CD4-positive, alpha-beta T cell treated with Interferon gamma for 1 hour (primary cell): Measurements from ENCODE around the gene PKDREJ.
A peak's percentile ranks its signal among the peaks of the same experiment; 100 is the strongest.

Experiments
- DNase-seq: peaks from one replicate; pipeline ENCODE4 v3.0.0-alpha.2; 2020

PKDREJ gene

GRCh38 chr22:46289244-46289891 is 26.2 kb upstream of the PKDREJ start:
- DNase-seq: peak; percentile 64

GRCh38 chr22:46288846-46289243 is 25.7 kb upstream of the PKDREJ start:
- DNase-seq: no peak

DNA sequence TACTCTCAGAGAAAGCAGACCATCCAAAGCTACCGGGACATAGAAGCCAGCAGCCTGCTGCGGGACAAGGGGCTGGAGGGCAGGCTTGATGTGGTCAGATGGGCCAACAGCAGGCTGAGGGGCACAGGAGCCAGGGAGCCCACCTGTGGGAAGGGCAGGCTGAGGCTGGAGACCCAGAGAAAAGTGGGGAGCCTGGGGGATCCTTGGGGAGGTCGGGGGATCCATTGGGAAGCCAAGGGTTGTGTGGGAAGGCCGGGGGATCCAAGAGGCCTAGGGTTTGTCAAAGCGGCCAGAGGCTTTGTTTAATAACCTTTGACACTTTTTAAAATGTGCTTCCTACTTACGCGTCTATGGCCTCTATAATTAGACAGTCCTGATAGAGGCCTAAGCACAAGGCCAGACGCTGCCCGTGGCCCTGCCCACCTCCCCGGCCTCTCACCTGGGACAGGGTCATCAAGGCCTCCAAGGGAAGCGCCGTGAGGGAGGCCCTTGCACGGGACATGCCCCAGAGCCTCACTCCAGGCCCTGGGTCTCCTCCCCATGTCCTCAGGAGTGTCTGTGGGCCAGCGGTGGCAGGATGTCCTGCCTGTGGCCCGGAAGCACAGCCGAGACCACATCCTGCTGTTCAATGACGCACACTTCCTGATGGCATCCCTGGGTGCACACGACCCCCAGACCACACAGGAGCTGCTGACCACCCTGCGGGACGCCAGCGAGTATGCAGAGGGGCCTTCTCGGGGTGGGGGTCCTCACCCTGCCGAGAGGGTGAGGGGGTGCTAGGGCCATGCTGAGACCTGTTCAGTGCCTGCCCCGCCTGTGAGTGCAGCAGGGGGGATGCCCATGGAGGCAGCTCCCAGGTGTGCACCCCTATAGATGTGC is 25.0 kb upstream of the PKDREJ start:
- peak; percentile 64 for DNase-seq

GRCh38 chr22:46286941-46287872 is 24.1 kb upstream of the PKDREJ start:
- DNase-seq: no peak

DNA sequence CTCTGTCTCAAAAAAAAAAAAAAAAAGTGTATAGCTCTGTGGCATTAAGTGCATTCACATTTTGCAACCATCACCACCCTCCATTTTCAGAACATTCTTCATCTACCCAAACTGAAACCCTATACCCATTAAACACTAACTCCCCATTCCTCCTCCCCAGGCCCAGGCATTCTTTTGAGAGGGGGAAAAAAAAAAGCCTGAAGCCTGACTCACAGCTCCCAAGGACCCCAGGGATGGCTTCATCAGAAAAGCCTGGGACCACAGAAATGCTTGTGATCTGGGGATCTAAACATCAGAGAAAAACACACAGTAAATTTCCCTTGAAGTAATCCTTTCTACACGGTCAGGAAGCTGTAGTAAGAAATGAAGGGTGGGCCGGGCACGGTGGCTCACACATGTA is 22.9 kb upstream of the PKDREJ start:
- no peak for DNase-seq

DNA sequence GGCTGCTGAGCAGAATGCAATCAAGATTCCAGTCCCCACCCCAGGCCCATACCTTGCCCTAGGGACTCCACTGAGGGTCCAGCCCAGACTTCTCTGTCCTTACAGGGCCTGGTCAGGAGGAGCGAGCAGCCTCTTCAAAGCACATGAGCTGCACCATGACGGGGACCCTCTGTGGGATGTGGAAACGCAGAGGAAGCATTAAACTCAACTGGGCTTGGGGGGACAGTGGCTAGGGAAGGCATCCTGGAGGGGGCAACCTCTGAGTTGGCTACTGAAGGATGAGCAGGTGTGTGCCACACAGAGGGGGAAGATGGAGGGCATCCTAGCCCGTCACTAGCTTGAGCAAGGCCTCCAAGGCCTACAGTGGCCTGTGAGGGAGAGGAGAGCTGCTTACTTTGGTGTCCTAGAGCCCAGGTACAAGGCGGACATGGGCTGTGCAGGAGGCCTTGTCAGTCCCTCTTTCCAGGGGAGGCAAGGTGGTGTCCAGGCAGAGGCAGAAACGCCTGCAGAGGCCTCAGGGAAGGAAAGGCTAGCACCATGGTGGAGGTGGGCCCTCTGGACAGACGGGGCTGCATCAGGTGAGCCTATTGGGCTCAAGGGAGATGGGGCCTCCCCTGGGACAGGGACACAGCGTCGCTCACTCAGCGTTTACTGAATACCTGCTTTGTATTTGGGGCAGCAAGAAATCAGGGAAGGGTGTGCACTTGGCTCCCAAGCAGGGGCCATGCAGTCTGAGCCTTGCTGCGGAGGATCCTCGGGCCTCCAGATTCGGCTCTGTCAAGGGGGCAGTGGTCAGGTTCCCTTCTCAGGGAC is 18.9 kb upstream of the PKDREJ start:
- DNase-seq: no peak

GRCh38 chr22:46280999-46281623 is 18.0 kb upstream of the PKDREJ start:
- peak; percentile 61 for DNase-seq

DNA sequence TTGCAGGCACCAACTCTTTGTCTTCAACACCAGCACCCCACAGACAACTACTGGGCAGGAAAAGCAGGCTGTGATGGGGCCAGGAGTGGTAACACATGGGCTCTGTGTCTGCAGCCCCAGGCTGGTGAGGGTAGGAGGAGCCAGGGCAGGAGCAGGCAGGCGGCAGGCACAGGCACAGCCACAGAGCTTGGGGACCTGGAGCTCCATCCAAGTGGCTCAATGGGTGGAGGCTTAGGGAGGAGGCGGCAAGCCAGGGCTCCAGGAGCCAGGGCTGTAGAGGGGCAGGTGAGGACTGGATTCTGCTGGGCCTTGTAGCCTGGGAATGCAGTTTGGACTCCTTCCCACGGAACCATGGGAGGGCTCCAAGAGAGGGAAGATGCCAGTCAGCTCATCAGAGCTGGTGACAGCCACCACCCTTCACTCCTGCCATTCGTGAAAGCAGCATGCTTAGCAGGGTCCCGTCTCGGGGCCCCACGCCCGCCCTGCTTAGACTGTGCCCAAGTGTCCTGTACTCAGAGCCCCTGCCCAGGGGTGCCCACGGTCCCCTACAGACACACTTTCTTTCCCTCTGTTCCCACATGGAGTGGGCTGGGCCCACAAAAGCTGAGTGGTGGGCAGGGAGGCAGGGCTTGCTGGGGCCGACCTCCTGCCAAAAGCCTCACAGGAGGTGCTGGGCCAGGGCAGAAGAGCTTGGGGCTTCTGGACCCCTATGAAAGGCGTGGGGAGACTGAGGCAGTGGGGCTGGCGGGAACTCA is 17.1 kb upstream of the PKDREJ start:
- no peak for DNase-seq

GRCh38 chr22:46278656-46279645 is 15.8 kb upstream of the PKDREJ start:
- no peak for DNase-seq

GRCh38 chr22:46276563-46276962 is 13.4 kb upstream of the PKDREJ start:
- no peak for DNase-seq

DNA sequence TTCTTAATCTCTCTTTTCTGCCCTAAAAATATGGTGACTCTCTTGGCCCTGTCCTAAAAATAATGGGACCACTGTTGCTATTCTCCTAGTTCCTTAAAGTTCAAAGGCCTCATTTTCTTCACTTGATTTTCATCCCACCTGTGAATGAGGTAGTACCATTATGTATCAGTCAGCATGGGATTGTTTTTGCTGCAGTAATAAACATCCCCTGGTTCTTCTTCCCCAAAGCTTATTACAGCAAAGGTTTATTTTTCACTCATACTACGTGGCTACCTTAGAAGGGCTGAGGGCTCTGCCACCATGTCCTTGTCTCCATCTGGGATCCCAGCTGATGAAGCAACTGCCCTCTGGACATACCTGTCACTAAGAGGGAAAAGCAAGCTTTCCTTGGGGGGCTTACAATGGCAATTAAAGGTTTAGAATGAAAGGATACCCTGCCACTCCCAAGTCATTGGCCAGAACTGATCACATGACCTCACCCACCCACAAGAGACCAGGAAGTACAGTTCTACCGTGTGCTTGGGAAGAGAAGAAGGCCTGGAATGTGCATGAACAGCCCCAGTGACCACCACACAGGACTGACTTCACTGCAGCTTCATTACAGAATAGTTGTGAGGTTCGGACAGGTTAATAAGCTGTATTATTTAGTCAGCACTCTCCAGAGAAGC is 12.4 kb upstream of the PKDREJ start:
- no peak for DNase-seq

DNA sequence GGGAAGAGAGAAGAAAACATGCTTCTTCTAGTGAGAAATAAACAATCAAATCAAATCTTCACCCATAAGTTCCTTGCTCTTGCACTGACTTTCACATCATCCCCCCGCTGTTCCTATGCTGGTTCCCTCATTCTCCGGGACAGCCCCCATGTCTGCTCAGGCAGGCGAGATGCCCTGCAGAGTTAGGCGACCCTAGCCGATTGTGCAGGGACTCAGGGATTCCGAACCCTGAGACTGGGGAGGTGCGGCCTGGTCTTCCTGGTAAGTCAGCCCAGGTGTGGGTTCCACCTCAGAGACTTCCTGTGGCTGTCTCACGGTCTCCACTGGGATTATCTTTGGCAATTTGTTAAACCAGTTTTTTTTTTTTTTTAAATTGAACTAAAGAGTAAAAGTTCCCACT is 11.2 kb upstream of the PKDREJ start:
- no peak for DNase-seq

DNA sequence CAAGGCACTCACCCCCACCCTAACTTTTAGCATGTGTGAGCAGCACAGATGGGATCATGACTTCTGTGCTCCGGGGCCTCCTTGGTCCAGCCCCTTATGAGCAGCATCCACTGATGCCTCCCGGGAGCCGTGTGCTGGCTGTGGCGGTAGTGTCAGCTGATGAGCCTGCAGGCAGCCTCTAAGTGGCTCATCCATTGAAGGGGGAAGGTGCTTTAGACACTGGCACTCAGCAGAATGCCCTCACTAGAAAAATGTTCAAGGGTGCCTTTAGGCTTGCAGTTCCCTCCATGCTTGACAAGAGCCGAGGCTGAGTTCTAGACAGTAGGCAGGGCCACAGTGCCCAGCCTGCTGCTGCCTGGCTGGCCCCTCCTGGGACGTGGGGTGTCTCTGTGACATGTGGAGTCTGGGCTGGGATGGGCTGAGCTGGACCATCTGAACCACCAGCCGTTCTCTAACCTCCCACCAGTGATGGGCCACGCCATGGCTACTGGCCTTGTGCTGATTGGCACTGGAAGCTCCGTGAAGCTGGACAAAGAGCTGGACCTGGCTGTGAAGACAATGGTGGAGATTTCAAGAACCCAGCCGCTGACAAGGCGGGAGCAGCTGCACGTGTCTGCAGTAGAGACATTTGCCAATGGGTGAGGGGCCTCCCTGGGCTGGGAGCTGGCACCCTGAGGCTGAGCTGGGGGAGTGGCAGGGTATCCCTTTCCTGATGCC is 10.4 kb upstream of the PKDREJ start:
- DNase-seq: no peak

- no peak for DNase-seq
Observed at GRCh38 chr22:46272762-46273431, 9.8 kb upstream of the PKDREJ start.

DNA sequence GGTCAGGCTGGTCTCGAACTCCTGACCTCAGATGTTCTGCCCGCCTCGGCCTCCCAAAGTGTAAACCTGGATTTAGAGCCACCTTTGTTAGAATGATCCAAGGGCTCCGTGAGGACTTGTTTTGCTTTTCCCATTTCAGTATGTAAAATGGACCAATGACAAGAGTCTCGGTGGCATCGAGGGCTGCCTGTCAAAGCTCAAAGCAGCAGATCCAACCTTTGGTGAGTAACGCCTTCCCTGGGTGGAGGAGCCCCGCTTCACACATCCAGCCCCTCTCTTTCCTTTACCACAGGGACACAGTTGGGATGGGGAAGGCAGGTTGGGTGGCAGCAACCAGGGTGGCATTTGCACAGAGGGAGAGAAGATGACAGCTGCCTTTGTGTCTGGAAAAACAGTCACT is 9.1 kb upstream of the PKDREJ start:
- no peak for DNase-seq

DNA sequence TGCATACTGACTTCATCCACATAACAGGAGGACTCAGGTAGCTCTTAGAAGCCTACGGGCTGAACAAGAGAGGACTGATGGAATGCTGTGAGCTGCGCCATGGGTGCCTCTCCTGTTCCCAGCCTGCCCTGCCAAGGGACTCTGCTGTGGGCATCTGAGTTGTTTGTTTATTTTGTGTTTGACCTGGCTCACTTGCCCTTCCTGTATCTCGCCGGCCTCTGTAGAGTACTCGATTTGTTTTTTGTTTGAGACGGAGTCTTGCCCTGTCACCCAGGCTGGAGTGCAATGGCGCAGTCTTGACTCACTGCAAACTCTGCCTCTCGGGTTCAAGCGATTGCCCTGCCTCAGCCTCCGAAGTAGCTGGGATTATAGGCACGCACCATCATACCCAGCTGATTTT is 6.4 kb upstream of the PKDREJ start:
- no peak for DNase-seq

GRCh38 chr22:46267431-46268279 is 4.5 kb upstream of the PKDREJ start, which contains the start of gene TTC38:
Gene TTC38 (plus strand): TSS chr22:46268008. CDS start chr22:46268040, 32 bp downstream.
- peak; percentile 61 for DNase-seq
